GM18526 (cell line): Measurements from ENCODE around the gene LBX1.

Experiments used
- POLR2A ChIP-seq: IDR thresholded peaks from 3 replicates; pipeline ENCODE4 v1.6.1; 2011; ENCODE audit not compliant: insufficient read length; ENCODE audit errors: extremely low read depth

Gene LBX1

GRCh38 chr10:101195921-101196320 is 33.3 kb downstream of the LBX1 start:
- no peak for TF ChIP-seq POLR2A

GRCh38 chr10:101189461-101190401 is 39.5 kb downstream of the LBX1 start:
- TF ChIP-seq POLR2A, result no peak

GRCh38 chr10:101188942-101189341 is 40.3 kb downstream of the LBX1 start:
- no peak for TF ChIP-seq POLR2A

- TF ChIP-seq POLR2A, result no peak
These were observed 45.6 kb downstream of the LBX1 start for GRCh38 chr10:101183458-101184183.

GRCh38 chr10:101182936-101183335 is 46.3 kb downstream of the LBX1 start:
- TF ChIP-seq POLR2A, result no peak
